HL-60 (cell line): ENCODE data around the gene COX6A2.

ENCODE experiments used
- DNase-seq, 2 experiments: peaks; one replicate each; pipeline ENCODE4 v3.0.0-alpha.2; 2010 to 2020; ENCODE audit warnings: low read depth in 1 of 2, low spot score in 1 of 2
- H3K27ac ChIP-seq: fragments of 250-450 bp; sonication (Bioruptor Pico); replicated peaks from 2 replicates; pipeline ENCODE4 v1.5.1; 2020; ENCODE audit warnings: mild to moderate bottlenecking, moderate library complexity
- H3K27me3 ChIP-seq: fragments of 250-450 bp; sonication (Bioruptor Pico); 2 replicates; pipeline ENCODE4 v1.5.1; 2021; ENCODE audit warnings: mild to moderate bottlenecking, moderate library complexity; ENCODE audit not compliant: insufficient read depth, poor library complexity, severe bottlenecking
- H3K4me3 ChIP-seq: replicated peaks from 2 replicates; pipeline ENCODE4 v1.5.1; 2011; ENCODE audit warnings: mild to moderate bottlenecking, control low read depth, low read length; ENCODE audit not compliant: insufficient read depth
- CTCF ChIP-seq: IDR thresholded peaks from one replicate; pipeline ENCODE4 v1.5.1; 2011; ENCODE audit warnings: low read length, control low read depth, inconsistent platforms; ENCODE audit not compliant: insufficient read depth
- GABPA ChIP-seq: IDR thresholded peaks from 2 replicates; pipeline ENCODE4 v1.6.1; 2012; ENCODE audit warnings: low read depth
- POLR2AphosphoS5 ChIP-seq: IDR thresholded peaks from 2 replicates; pipeline ENCODE4 v1.6.1; 2012; ENCODE audit warnings: low read depth
- SPI1 ChIP-seq: IDR thresholded peaks from 2 replicates; pipeline ENCODE4 v1.6.1; 2012; ENCODE audit warnings: low read depth, mild to moderate bottlenecking, borderline replicate concordance
- TF ChIP-seq, protein P1 (sequence below): IDR thresholded peaks from 2 replicates; pipeline ENCODE4 v1.6.1; 2012; ENCODE audit warnings: low read depth; ENCODE audit not compliant: insufficient replicate concordance

Gene COX6A2

GRCh38 chr16:31401436-31401835 lies 26.7 kb downstream of the COX6A2 start:
- no peak for TF ChIP-seq SPI1
- TF ChIP-seq GABPA = no peak
- no peak for TF ChIP-seq CTCF
- TF ChIP-seq, protein P1, sequence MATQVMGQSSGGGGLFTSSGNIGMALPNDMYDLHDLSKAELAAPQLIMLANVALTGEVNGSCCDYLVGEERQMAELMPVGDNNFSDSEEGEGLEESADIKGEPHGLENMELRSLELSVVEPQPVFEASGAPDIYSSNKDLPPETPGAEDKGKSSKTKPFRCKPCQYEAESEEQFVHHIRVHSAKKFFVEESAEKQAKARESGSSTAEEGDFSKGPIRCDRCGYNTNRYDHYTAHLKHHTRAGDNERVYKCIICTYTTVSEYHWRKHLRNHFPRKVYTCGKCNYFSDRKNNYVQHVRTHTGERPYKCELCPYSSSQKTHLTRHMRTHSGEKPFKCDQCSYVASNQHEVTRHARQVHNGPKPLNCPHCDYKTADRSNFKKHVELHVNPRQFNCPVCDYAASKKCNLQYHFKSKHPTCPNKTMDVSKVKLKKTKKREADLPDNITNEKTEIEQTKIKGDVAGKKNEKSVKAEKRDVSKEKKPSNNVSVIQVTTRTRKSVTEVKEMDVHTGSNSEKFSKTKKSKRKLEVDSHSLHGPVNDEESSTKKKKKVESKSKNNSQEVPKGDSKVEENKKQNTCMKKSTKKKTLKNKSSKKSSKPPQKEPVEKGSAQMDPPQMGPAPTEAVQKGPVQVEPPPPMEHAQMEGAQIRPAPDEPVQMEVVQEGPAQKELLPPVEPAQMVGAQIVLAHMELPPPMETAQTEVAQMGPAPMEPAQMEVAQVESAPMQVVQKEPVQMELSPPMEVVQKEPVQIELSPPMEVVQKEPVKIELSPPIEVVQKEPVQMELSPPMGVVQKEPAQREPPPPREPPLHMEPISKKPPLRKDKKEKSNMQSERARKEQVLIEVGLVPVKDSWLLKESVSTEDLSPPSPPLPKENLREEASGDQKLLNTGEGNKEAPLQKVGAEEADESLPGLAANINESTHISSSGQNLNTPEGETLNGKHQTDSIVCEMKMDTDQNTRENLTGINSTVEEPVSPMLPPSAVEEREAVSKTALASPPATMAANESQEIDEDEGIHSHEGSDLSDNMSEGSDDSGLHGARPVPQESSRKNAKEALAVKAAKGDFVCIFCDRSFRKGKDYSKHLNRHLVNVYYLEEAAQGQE = no peak
- TF ChIP-seq POLR2AphosphoS5 = no peak
- H3K27me3 ChIP-seq = no peaks in the 10 kb centered on the region
- H3K4me3 ChIP-seq = no peak overlapping the region
- DNase-seq = no peak
- no peak overlapping the region for H3K27ac ChIP-seq

DNA sequence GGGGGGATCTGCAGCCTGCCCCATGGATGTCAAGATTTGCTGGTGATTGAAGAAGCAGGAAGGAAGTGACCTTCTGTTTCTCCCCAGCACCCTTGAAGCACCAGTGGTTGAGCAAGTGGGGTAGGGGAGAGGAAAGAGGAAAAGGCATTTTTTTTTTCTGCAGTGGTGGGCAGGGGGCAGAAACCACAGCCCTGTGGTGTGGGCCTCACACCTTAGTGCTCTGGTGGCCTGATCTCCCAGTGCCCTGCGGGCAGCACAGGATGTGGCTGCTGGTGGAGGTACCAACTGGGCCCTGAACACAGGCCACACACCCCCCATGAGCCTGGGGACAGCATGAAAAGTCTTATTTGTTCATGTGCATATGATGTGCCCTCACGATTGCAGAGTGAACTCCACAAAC lies 28.0 kb downstream of the COX6A2 start:
- Histone ChIP-seq H3K27me3 (no peaks in the 10 kb centered on the region), H3K27ac (peak overlapping the region; percentile 32; the same call in 1 of the 2 replicates), H3K4me3 (no peak overlapping the region)
- TF ChIP-seq CTCF = no peak
- TF ChIP-seq POLR2AphosphoS5 = peak; percentile 76
- TF ChIP-seq, protein P1 = no peak
- peak; percentile 78; the same call in 1 of the 2 replicates for TF ChIP-seq SPI1
- TF ChIP-seq GABPA = peak; percentile 48; the same call in 1 of the 2 replicates
- peak; percentile 27 to 88 for DNase-seq

GRCh38 chr16:31397701-31398100 lies 30.5 kb downstream of the COX6A2 start:
- no peak for DNase-seq
- Histone ChIP-seq H3K27me3 (no peaks in the 10 kb centered on the region), H3K27ac (no peak overlapping the region), H3K4me3 (no peak overlapping the region)
- TF ChIP-seq, protein P1 = no peak
- TF ChIP-seq CTCF (no peak), GABPA (no peak), POLR2AphosphoS5 (no peak), SPI1 (no peak)
